Measurements from ENCODE around the gene KCNQ1. TPM values are rescaled to one million over a fixed set of nuclear protein-coding genes. Genes with fewer than 3 reads are reported as not detected.

The KCNQ1 gene
- polyA plus RNA-seq, 1 of the 3 experiments (the other 2 are of a cell fraction), result 0.05 TPM

GRCh38 chr11:2795491-2795991, 350.7 kb downstream of the KCNQ1 start:
- no peaks in the 10 kb centered on the region for H3K9me3 ChIP-seq
- H3K36me3 ChIP-seq (replicated peaks in 1 of 2; ENCODE audit: control insufficient read depth in 1 of 2, insufficient read depth in 2 of 2, low read length in 1 of 2), result no peaks in the 10 kb centered on the region
- no peak overlapping the region for H3K4me2 ChIP-seq
- no peak overlapping the region for H2AFZ ChIP-seq (ENCODE audit: low read depth)
- H3K79me2 ChIP-seq (ENCODE audit: insufficient read depth), result no peaks in the 10 kb centered on the region
- no peaks in the 10 kb centered on the region for H4K20me1 ChIP-seq (ENCODE audit: insufficient read depth)
- no peak overlapping the region for H3K4me3 ChIP-seq (ENCODE audit: low read depth in 2 of 2, low read length in 1 of 2)
- CTCF ChIA-PET, result interaction anchor here (1.4 to 1.5 kb wide), 2 partner anchors 91 to 262 kb away, joined by 3 to 5 read pairs; no protein-coding TSS in a partner anchor
- no peak overlapping the region for H3K27ac ChIP-seq (ENCODE audit: low read depth in 2 of 2, low read length in 1 of 2)
- H3K9ac ChIP-seq, result no peak overlapping the region
- H3F3A ChIP-seq (replicated peaks; ENCODE audit: insufficient read depth), result no peaks in the 10 kb centered on the region
- POLR2A ChIA-PET, result interaction anchor here (0.5 to 0.6 kb wide), 2 partner anchors 97 to 229 kb away, joined by 3 to 4 read pairs; no protein-coding TSS in a partner anchor
- DNase-seq, result no peak
- H3K4me1 ChIP-seq (ENCODE audit: control insufficient read depth in 1 of 2, insufficient read depth in 2 of 2, low read depth in 1 of 2, low read length in 1 of 2), result no peaks in the 10 kb centered on the region
- TF ChIP-seq RFX5 (IDR thresholded peaks at IDR 0.05; ENCODE audit: low read length), result no peak
- no peak for TF ChIP-seq NFIC (IDR thresholded peaks at IDR 0.05; ENCODE audit: borderline replicate concordance)
- no peak for TF ChIP-seq GATA2 (CRISPR knock-in tag; IDR thresholded peaks at IDR 0.05)
- no peak for TF ChIP-seq FOXJ3 (CRISPR knock-in tag; IDR thresholded peaks at IDR 0.05)
- no peak for TF ChIP-seq CTCF (IDR thresholded peaks at IDR 0.05)
- TF ChIP-seq PBX3 (IDR thresholded peaks at IDR 0.05), result no peak
- TF ChIP-seq SMC3 (IDR thresholded peaks at IDR 0.05; ENCODE audit: low read depth, low read length), result no peak
- no peak for TF ChIP-seq EP300 (IDR thresholded peaks at IDR 0.05; ENCODE audit: borderline replicate concordance in 1 of 2, low read depth in 1 of 2, low read length in 1 of 2)
- no peak for TF ChIP-seq TEAD4 (IDR thresholded peaks at IDR 0.05; ENCODE audit: borderline replicate concordance, insufficient read depth)
- H3K9me2 ChIP-seq, result no peaks in the 10 kb centered on the region
- no peaks in the 10 kb centered on the region for H3K27me3 ChIP-seq (ENCODE audit: insufficient read depth)
- WGBS (ENCODE audit: low lambda C conversion rate), result 61% methylated on average over 10 of the region's 10 CpGs

GRCh38 chr11:2796091-2796490, 351.3 kb downstream of the KCNQ1 start:
- ChIA-PET POLR2A (interaction anchor here (0.6 kb wide), 1 partner anchor 229 kb away, joined by 3 read pairs; no protein-coding TSS in a partner anchor), CTCF (interaction anchor here (1.5 kb wide), 1 partner anchor 90 kb away, joined by 3 read pairs; no protein-coding TSS in a partner anchor)
- no peaks in the 10 kb centered on the region for H4K20me1 ChIP-seq (ENCODE audit: insufficient read depth)
- no peaks in the 10 kb centered on the region for H3F3A ChIP-seq (replicated peaks; ENCODE audit: insufficient read depth)
- H3K4me2 ChIP-seq, result no peak overlapping the region
- TF ChIP-seq NFIC (IDR thresholded peaks at IDR 0.05; ENCODE audit: borderline replicate concordance), result no peak
- TF ChIP-seq FOXJ3 (CRISPR knock-in tag; IDR thresholded peaks at IDR 0.05), result no peak
- no peaks in the 10 kb centered on the region for H3K36me3 ChIP-seq (replicated peaks in 1 of 2; ENCODE audit: control insufficient read depth in 1 of 2, insufficient read depth in 2 of 2, low read length in 1 of 2)
- no peaks in the 10 kb centered on the region for H3K27me3 ChIP-seq (ENCODE audit: insufficient read depth)
- no peaks in the 10 kb centered on the region for H3K79me2 ChIP-seq (ENCODE audit: insufficient read depth)
- no peaks in the 10 kb centered on the region for H3K9me2 ChIP-seq
- DNase-seq, result no peak
- H3K9me3 ChIP-seq, result no peaks in the 10 kb centered on the region
- 71% methylated on average over 11 of the region's 15 CpGs for WGBS (ENCODE audit: low lambda C conversion rate)
- H3K4me3 ChIP-seq (ENCODE audit: low read depth in 2 of 2, low read length in 1 of 2), result no peak overlapping the region
- H3K27ac ChIP-seq (ENCODE audit: low read depth in 2 of 2, low read length in 1 of 2), result no peak overlapping the region
- H2AFZ ChIP-seq (ENCODE audit: low read depth), result no peak overlapping the region
- no peak overlapping the region for H3K9ac ChIP-seq
- H3K4me1 ChIP-seq (ENCODE audit: control insufficient read depth in 1 of 2, insufficient read depth in 2 of 2, low read depth in 1 of 2, low read length in 1 of 2), result no peaks in the 10 kb centered on the region

Measured in SK-N-SH (cell line).